ENCODE measurements around the gene EMC7.
"Not testable (repeated sequence)": the region's sequence is repeated elsewhere in the genome, so short reads cannot be mapped to it uniquely, and the experiment has no call there.

DNA sequence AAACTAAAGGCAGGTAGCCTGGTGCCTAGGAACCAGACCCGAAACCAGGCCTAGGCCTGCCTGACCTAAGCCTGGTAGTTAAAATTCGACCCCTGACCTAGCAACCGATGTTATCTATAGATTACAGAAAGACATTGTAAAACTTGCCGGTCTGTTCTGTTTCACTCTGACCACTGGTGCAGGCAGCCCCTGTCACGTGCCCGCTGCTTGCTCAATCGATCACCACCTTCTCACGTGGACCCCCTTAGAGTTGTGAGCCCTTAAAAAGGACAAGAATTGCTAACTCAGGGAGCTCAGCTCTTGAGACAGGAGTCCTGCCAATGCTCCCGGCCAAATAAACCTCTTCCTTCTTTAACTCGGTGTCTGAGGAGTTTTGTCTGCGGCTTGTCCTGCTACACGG is 20.1 kb upstream of the EMC7 start:
- TF ChIP-seq, protein P1, sequence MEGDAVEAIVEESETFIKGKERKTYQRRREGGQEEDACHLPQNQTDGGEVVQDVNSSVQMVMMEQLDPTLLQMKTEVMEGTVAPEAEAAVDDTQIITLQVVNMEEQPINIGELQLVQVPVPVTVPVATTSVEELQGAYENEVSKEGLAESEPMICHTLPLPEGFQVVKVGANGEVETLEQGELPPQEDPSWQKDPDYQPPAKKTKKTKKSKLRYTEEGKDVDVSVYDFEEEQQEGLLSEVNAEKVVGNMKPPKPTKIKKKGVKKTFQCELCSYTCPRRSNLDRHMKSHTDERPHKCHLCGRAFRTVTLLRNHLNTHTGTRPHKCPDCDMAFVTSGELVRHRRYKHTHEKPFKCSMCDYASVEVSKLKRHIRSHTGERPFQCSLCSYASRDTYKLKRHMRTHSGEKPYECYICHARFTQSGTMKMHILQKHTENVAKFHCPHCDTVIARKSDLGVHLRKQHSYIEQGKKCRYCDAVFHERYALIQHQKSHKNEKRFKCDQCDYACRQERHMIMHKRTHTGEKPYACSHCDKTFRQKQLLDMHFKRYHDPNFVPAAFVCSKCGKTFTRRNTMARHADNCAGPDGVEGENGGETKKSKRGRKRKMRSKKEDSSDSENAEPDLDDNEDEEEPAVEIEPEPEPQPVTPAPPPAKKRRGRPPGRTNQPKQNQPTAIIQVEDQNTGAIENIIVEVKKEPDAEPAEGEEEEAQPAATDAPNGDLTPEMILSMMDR (IDR thresholded peaks at IDR 0.05), result not testable (repeated sequence)
- not testable (repeated sequence) for TF ChIP-seq POLR2A (IDR thresholded peaks at IDR 0.05)
